Ishikawa (cell line): ENCODE measurements around the gene AP1S3.

Experiments used
- CEBPB ChIP-seq: IDR thresholded peaks from 2 replicates; pipeline ENCODE4 v1.6.1; 2012
- CREB1 ChIP-seq: IDR thresholded peaks from 2 replicates; pipeline ENCODE4 v1.6.1; 2012; ENCODE audit warnings: low read depth
- EGR1 ChIP-seq: IDR thresholded peaks from 2 replicates; pipeline ENCODE4 v1.6.1; 2012
- EP300 ChIP-seq: IDR thresholded peaks from 2 replicates; pipeline ENCODE4 v1.6.1; 2012; ENCODE audit warnings: borderline replicate concordance
- FOXM1 ChIP-seq: IDR thresholded peaks from 2 replicates; pipeline ENCODE4 v1.6.1; 2012; ENCODE audit warnings: low read depth, borderline replicate concordance
- MAX ChIP-seq: IDR thresholded peaks from 2 replicates; pipeline ENCODE4 v1.6.1; 2012
- NFIC ChIP-seq: IDR thresholded peaks from 2 replicates; pipeline ENCODE4 v1.6.1; 2012
- RAD21 ChIP-seq: IDR thresholded peaks from 2 replicates; pipeline ENCODE4 v1.6.1; 2012; ENCODE audit warnings: low read depth
- REST ChIP-seq: IDR thresholded peaks from 2 replicates; pipeline ENCODE4 v1.6.1; 2012; ENCODE audit warnings: low read depth, mild to moderate bottlenecking
- TAF1 ChIP-seq: IDR thresholded peaks from 2 replicates; pipeline ENCODE4 v1.6.1; 2012; ENCODE audit warnings: low read depth, mild to moderate bottlenecking
- TCF12 ChIP-seq: IDR thresholded peaks from 2 replicates; pipeline ENCODE4 v1.6.1; 2012; ENCODE audit warnings: low read depth
- TEAD4 ChIP-seq: IDR thresholded peaks from 2 replicates; pipeline ENCODE4 v1.6.1; 2012
- USF1 ChIP-seq: IDR thresholded peaks from 2 replicates; pipeline ENCODE4 v1.6.1; 2012
- YY1 ChIP-seq: IDR thresholded peaks from 2 replicates; pipeline ENCODE4 v1.6.1; 2012; ENCODE audit warnings: low read depth
- ZBTB7A ChIP-seq: IDR thresholded peaks from 2 replicates; pipeline ENCODE4 v1.6.1; 2012; ENCODE audit warnings: low read depth

AP1S3 gene

DNA sequence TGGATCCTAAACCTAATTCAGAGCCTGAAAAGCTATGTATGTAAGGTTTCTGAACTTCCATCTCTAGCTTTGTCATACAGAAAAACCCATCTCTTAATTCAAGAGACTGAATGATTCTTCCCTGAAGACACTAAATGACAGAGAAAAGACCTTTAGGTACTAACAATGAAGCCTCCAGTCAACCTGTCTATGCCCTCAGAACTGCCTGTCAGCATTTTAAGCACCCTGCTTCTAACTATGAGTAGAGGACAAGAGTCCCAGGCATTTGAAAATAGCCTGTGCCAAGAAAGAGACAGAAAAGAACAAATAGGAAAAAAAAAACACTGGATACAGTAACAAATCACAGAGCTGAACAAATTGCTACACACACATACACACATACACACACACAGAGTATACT lies 48.6 kb downstream of the AP1S3 start:
- TF ChIP-seq YY1: no peak

- no peak for TF ChIP-seq REST
Measured at GRCh38 chr2:223787358-223787757, 50.0 kb downstream of the AP1S3 start.

DNA sequence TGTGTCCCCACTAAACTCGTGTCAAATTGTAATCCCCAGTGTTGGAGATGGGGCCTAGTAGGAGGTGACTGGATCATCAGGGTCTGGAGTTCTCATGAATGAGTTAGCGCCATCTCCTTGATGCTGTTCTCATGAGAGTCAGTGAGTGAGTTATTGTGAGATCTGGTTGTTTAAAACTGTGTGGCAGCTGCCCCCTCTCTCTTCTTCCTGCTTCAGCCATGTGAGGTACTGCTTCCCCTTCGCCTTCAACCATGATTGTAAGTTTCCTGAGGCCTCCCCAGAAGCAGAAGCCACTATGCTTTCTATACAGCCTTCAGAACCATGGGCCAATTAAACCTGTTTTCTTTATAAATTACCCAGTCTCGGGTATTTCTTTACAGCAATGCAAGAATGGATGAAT lies 50.4 kb downstream of the AP1S3 start:
- no peak for TF ChIP-seq MAX
- TF ChIP-seq RAD21: no peak
- no peak for TF ChIP-seq NFIC
- no peak for TF ChIP-seq TEAD4
- TF ChIP-seq CEBPB: no peak
- TF ChIP-seq EGR1: no peak
- no peak for TF ChIP-seq EP300
- no peak for TF ChIP-seq USF1
- TF ChIP-seq REST: no peak
- no peak for TF ChIP-seq TCF12
- no peak for TF ChIP-seq YY1

- TF ChIP-seq TAF1: no peak
- TF ChIP-seq ZBTB7A: no peak
- no peak for TF ChIP-seq CEBPB
- TF ChIP-seq YY1: no peak
- no peak for TF ChIP-seq EGR1
Measured at GRCh38 chr2:223786236-223786635, 51.1 kb downstream of the AP1S3 start.

GRCh38 chr2:223784221-223784772 lies 53.1 kb downstream of the AP1S3 start:
- TF ChIP-seq MAX: no peak
- no peak for TF ChIP-seq EGR1
- no peak for TF ChIP-seq USF1
- TF ChIP-seq TAF1: no peak
- no peak for TF ChIP-seq NFIC

DNA sequence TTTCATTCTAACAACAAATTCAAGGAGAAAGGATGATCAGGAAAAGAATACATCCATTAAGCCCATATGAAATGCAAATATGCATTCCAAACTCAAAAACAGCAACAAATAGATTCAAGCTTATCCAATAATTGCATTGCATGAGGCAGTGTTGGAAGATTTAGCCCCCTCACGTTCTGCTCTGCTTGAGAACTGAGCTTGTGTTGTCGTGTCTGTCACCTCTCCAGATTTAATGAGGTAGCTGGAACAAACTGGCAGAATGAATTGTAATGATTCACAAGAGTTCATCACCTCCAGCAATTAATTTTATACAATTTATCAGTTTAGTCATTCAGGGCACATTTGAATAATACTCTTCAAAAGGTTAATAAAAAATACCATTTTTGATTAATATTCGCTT lies 54.8 kb downstream of the AP1S3 start:
- no peak for TF ChIP-seq EGR1
- TF ChIP-seq CREB1: no peak
- no peak for TF ChIP-seq TEAD4
- TF ChIP-seq CEBPB: no peak
- no peak for TF ChIP-seq ZBTB7A
- no peak for TF ChIP-seq TCF12
- TF ChIP-seq TAF1: no peak
- TF ChIP-seq RAD21: no peak
- no peak for TF ChIP-seq MAX
- TF ChIP-seq NFIC: no peak
- no peak for TF ChIP-seq USF1
- no peak for TF ChIP-seq FOXM1
- no peak for TF ChIP-seq YY1
- no peak for TF ChIP-seq REST
- no peak for TF ChIP-seq EP300
